GM18868 (cell line): ENCODE data around the gene DOCK8.

Source experiments
- ATAC-seq: cut with Tn5 transposase; IDR thresholded peaks from one replicate; pipeline ENCODE4 v1.9.1; 2021; ENCODE audit warnings: mild to moderate bottlenecking, moderate library complexity; ENCODE audit not compliant: unreplicated experiment

The DOCK8 gene

GRCh38 chr9:488448-488847 lies 273.8 kb downstream of the DOCK8 start:
- ATAC-seq: no peak

GRCh38 chr9:489198-490197 lies 274.8 kb downstream of the DOCK8 start:
- ATAC-seq: no peak

GRCh38 chr9:494764-495163 lies 280.1 kb downstream of the DOCK8 start:
- no peak for ATAC-seq

- no peak for ATAC-seq
These were observed 281.1 kb downstream of the DOCK8 start for GRCh38 chr9:495739-496138.

- ATAC-seq: no peak
These were observed 288.7 kb downstream of the DOCK8 start for GRCh38 chr9:503326-503725.

GRCh38 chr9:503881-504852 lies 289.5 kb downstream of the DOCK8 start, which contains the start of gene KANK1:
KANK1 (plus strand) TSS chr9:504695.
- ATAC-seq: peak; percentile 87

GRCh38 chr9:504921-505740 lies 290.5 kb downstream of the DOCK8 start:
- ATAC-seq: peak; percentile 19

- ATAC-seq: no peak
These were observed 291.0 kb downstream of the DOCK8 start for GRCh38 chr9:505741-506059.

GRCh38 chr9:506281-506680 lies 291.6 kb downstream of the DOCK8 start:
- no peak for ATAC-seq

- no peak for ATAC-seq
These were observed 297.2 kb downstream of the DOCK8 start for GRCh38 chr9:511861-512260.

- no peak for ATAC-seq
These were observed 298.0 kb downstream of the DOCK8 start for GRCh38 chr9:512555-513272.
